ENCODE data around the gene SERAC1.
"Not testable (repeated sequence)": the region's sequence is repeated elsewhere in the genome, so short reads cannot be mapped to it uniquely, and the experiment has no call there.

Gene SERAC1

DNA sequence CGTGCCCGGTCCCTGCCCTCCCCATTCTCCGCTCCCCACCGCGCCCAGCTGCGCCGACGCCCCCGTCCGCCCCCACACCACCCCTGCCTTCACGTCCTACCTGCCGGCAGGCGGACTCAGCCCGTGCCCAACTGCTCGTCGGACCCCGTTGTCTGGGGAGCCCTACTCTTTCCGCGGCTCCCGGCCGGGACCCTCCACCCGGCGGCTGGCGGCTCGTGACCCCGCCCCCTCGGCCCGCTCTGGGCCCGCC, at the start of gene SERAC1:
TSS of gene SERAC1 (minus strand) at position 223 of the 250 bp plus-strand sequence. CDS start 9,899 bp downstream, outside the sequence.
- DNase-seq (ENCODE audit: low read depth in 2 of 2) = no peak

DNA sequence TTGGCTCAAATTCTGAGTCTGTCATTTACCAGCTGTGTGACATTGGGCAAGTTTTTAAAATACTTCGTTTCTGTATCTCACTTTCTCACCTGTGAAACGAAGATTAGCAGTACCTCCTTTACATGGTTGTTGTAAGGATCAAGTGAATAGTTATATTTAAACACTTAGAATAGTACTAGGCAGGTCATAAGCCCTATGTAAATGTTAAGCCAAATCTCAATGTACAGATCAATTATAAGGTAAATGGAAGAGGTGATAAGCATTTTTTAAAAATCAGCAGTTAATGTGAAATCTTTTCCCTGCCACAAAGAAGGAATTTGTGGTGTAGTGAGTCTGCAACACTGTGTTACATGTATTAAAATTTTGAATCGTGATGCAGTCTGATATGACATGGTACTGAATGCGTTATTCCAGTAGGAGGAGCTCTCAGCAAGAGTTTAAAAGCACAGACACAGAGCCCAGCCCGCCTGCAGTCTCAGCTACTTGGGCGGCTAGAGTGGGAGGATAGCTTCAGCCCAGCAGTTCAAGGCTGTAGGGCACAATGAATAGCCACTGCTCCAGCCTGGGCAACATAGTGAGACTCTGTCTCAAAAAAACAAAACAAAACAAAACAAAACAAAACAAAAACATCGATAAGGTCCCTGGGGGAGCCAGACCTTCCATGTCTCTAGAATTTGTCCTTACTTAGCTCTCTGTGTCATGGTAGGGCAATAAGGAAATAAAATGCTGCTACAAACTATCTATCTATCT, 46.0 kb upstream of the SERAC1 start:
- peak in 1 of 2 experiments; percentile 29 for DNase-seq (ENCODE audit: low read depth in 2 of 2)

DNA sequence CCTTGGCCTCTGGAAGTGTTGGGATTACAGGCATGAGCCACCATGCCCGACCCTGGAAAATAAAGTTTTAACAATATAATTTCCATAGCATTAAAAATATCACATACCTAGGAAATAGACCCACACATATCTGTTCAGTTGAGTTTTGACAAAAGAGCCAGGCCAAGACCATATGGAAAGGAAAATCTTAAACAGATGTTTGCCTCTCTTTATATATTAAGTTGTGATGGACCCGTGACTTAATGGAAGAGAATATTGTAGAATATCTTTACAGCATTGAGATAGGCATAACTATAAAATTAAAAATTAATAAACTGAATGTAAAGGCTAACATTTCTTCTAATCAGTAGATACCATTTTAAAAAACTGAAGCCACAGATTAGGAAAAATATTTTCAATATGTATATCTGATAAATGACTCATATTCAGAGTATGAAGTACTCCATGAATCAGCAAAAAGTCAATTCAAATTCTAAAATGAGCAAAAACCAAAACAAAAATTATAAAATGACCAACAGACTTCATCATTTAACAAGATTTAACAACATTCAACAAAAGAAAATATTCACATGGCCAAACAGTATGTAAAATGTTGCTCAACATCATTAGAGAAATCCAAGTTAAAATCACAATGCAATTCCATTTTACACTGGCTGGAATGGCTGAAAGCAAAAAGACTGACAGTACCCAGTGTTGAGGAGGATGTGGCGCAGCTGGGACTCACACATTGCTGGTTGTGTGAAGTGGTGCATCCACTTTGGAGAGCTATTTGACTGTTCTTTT, 43.4 kb upstream of the SERAC1 start:
- DNase-seq (ENCODE audit: low read depth in 2 of 2) = peak in 1 of 2 experiments; percentile 19

DNA sequence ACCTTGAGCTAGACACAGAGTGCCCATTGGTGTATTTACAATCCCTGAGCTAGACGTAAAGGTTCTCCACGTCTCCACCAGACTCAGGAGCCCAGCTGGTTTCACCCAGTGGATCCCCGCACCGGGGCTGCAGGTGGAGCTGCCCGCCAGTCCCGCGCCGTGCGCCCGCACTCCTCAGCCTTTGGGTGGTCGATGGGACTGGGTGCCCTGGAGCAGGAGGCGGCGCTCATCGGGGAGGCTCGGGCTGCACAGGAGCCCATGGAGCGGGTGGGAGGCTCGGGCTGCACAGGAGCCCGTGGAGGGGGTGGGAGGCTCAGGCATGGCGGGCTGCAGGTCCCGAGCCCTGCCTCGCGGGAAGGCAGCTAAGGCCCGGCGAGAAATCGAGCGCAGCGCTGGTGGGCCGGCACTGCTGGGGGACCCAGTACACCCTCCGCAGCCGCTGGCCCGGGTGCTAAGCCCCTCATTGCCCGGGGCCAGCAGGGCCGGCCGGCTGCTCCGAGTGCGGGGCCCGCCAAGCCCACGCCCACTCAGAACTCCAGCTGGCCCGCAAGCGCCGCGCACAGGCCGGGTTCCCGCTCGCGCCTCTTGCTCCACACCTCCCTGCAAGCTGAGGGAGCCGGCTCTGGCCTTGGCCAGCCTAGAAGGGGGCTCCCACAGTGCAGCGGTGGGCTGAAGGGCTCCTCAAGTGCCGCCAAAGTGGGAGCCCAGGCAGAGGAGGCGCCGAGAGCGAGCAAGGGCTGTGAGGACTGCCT, 41.7 kb upstream of the SERAC1 start:
- not testable (repeated sequence) for DNase-seq (ENCODE audit: low read depth in 2 of 2)

DNA sequence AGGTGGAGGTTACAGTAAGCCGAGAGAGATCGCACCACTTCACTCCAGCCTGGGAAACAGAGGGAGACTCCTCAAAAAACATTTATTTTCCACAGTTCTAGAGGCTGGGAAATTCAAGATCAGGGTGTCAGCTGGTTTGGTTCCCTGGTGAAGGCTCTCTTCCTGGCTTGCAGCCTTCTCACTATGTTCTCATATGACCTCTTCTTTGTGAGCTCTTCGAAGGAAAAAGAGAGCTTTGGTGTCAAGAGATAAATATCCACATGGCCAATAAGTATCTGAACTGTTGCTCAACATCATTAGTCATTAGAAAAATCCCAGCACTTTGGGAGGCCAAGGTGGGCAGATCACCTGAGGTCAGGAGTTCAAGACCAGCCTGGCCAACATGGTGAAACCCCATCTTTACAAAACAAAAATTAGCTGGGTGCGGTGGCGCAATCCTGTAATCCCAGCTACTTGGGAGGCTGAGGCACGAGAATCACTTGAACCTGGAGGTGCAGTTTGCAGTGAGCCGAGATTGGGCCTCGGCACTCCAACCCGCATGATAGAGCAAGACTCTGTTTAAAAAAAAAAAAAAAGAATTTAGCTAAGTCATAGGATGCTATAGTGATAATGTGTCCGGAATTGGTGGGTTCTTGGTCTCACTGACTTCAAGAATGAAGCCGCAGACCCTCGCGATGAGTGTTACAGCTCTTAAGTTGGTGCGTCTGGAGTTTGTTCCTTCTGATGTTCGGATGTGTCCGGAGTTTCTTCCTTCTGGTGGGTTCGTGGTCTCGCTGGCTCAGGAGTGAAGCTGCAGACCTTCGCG, 40.4 kb upstream of the SERAC1 start:
- DNase-seq (ENCODE audit: low read depth in 2 of 2) = not testable (repeated sequence)

DNA sequence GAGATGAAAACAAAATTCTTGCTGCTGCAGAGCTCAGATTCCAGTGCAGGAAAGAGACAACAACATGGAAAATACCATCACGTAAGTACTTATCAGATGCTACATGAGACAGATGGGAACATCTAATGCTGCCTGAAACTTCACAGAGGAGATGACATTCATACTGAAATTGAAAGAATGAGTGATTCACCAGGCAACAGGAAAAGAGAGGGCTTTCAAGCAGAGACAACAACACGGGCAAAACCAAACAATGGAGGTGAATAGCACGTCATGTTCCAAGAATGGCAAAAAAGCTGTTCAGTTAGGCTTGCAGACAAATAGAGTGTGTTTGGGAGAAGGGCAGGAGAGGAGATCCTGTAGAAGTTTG, 39.3 kb upstream of the SERAC1 start:
- peak in 1 of 2 experiments; percentile 19 for DNase-seq (ENCODE audit: low read depth in 2 of 2)

DNA sequence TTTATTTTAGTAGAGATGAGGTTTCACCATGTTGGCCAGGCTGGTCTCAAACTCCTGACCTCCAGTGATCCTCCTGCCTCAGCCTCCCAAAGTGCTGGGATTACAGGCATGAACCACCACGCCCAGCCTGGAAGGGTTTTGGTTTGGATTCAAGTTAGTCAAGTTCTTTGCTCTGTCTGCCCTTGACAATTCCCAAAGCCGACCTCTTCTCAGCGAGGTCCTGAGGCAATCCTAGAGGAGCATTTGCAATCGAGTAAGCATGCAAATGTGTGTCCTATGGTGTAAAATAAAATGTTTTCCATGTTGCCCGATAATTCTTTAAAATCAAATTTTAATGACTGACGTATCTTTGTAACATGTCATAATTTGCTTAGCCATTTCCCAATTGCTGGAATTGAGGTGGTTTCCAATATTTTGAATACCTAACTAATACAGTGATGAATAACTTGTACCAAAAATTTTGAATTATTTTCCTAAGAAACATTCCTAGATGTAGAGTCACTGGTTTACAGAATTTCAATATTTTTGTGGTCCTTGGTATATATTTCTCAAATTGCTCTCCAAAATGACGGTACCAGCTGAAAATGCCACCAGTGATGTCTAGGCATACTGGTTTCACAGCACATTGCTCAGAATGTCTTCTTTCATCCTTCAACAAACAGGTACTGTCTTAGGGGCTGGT, 38.8 kb upstream of the SERAC1 start:
- DNase-seq (ENCODE audit: low read depth in 2 of 2) = no peak

DNA sequence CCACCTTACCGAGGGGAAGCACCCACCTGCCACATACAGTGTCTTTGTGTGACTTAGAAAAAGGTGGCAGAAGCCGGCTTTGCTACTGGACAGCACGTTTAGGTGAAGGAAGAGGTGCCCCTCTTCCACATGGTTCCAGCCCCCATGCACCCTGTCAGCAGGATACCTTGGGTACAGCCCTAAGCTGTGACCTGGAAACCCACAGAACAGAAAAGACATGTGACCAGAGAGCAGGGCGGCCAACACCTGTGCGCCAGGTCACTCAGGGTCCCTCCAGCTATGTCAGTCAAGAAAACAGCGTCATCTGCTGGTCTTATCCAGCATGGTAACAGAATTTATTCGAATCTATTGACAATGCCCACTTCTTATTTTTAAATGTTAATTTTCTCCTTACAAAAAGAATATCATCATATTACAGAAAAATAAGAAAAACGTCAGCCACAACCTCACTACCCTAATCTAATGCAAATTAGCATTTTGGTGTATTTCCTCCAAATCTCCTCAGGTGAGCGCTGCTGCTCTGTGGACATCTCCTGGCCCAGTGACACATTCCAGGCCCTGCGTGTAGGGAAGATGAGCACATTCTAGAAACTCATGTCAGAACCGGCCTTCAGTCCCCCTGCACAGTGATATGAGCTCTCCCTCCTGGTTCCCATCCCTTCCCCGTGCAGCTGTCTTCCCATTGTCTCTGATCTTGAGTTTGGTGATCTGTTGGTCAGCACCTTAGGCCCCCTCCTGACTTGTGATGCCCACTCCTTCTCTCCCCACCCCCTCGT, 37.3 kb upstream of the SERAC1 start:
- DNase-seq (ENCODE audit: low read depth in 2 of 2) = no peak

DNA sequence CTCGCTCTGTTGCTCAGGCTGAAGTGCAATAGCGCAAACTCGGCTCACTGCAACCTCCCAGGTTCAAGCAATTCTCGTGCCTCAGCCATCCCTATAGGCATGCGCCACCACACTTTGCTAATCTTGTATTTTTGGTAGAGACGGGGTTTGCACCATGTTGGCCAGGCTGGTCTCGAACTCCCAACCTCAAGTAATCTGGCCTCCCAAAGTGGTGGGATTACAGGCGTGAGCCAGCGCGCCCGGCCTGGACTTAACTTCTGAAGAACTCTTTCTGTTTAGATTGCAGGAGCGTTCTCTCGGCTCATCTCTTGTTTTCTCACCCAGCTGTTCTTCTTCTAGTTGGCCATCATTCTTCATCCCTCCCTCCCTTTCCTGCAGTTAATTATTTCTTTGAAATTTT, 30.4 kb upstream of the SERAC1 start:
- DNase-seq (ENCODE audit: low read depth in 2 of 2) = no peak

DNA sequence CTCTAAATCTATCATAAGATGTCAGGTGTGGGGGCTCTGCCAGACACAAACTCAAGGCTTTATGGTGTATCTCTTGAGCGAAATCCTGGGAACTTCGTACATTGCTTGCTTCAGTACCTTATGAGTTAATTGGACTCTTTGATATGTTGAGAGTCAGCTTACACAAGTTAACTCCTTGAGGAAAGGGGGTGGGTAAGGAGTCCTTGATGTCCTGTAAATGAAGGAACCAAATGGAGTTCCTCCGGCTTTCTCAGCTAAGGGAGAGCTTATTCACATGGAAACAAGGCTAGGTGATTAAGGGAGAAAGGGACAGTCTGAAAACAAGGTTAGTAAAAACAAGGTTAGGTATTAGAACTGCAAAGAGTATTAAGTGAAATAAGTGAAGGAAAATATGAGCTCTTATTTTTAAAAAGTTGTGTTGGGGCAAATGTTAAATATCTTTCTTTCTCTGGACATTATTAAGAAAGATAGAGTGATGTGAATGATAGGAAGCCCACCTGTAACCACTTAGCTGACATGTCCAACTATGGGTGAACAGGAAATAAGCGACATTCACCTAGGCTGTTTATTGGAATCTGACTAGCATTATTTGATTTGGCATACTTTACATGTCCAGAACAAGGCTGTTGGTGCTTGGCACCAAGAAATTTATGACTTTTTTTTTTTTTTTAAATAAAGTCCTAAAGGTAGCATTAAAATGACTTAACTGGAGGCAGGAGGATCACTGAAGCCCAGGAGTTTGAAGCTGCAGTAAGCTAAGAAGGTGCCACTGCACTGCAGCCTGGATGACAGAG, 26.6 kb upstream of the SERAC1 start:
- DNase-seq (ENCODE audit: low read depth in 2 of 2) = no peak

DNA sequence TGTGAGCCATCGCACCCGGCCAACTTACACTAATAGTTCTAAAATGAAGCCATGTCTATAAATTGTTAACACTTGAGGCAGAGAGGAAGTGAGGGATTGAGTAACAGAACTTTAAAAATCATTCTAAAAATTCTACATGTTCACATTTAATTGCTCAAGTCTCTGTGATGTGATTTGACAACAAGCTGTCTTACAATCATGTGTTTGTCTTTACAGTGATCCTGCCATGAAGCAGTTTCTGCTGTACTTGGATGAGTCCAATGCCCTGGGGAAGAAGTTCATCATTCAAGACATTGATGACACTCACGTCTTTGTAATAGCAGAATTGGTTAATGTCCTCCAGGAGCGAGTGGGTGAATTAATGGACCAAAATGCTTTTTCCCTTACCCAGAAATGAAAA, 23.7 kb upstream of the SERAC1 start:
- DNase-seq (ENCODE audit: low read depth in 2 of 2) = no peak

DNA sequence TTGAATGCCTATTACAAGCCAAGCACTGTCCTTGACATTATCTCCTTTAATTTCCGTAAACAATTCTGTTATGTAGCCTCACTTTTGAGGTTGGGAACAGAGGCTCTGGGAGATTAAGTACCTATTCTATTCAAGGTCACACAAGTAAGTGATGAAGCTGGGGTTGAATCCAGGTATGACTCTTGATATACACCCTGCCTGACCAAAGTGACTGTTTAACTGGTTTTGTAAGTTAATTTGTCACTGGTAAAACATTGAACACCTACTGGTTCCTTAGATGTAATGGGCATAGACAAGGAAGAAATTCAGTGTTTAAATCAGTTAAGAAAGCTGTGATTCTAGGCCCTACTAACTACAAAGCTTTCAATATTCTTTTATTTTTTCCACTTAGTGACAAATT, 23.0 kb upstream of the SERAC1 start:
- DNase-seq (ENCODE audit: low read depth in 2 of 2) = no peak

DNA sequence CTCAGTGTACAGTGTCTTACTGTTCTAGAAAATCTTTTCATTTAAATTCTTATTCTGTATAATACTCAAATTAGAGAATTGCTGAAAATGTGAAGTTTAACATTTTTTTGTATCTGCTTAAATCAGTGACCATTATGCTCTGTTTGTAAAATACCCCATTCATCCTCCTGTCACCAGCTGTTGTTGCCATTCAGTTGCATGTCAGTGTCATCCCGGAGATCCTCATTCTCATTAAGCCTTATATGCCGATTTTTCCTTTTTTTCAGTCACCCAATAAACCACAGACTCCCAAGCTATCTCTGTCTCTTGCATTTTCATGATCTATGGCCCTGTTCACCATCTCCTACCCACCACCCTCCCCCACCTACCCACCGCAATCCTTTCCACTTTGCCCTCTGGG, 20.5 kb upstream of the SERAC1 start:
- DNase-seq (ENCODE audit: low read depth in 2 of 2) = no peak

DNA sequence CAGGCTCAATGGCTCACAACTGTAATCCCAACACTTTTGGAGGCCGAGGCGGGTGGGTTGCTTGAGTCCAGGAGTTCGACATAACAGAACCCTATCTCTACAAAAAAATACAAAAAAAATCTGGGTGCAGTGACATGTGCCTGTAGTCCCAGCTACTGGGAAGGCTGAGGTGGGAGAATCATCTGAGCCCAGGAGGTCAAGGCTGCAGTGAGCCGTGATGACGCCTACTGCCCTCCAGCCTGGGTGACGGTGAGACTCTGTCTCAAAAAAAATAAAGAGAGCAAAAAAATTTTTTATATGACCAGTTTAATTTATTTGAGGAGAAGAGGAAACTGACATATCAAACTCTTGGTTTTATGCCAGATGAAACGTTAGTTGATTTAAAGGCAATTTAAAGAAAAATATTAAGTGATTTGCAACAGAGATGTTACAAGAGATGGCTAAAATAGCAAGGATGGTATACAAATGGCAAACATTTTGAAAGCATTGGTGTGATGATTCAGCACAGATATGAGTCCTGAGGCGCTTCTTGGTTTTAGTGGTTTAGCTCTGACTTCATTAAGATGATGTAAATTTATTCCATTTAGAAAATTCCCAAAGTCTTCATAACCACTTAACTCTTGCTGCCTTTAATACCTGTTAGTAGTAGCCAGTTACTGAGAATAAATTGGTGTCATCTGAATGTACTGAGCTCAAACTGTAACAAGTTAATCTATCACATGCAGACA, 17.8 kb upstream of the SERAC1 start:
- DNase-seq (ENCODE audit: low read depth in 2 of 2) = no peak

DNA sequence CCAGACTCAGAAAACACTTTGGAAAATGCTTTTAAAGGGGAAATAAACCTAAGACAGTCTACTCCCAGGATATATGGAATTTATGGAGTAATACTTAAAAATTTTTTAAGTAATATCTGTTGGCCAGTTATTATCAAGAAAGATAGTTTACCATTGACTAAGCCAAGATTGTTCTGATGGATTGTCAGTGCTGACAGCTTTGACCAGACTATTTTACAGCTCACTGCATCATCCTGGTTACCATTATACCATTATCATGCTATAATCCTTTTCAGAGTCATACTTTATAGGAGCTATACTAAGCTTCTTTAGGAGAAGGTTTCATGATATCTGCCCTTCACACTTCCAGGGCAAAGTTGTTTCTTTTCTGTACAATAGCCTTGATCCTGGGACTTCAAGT, 16.5 kb upstream of the SERAC1 start:
- no peak for DNase-seq (ENCODE audit: low read depth in 2 of 2)

DNA sequence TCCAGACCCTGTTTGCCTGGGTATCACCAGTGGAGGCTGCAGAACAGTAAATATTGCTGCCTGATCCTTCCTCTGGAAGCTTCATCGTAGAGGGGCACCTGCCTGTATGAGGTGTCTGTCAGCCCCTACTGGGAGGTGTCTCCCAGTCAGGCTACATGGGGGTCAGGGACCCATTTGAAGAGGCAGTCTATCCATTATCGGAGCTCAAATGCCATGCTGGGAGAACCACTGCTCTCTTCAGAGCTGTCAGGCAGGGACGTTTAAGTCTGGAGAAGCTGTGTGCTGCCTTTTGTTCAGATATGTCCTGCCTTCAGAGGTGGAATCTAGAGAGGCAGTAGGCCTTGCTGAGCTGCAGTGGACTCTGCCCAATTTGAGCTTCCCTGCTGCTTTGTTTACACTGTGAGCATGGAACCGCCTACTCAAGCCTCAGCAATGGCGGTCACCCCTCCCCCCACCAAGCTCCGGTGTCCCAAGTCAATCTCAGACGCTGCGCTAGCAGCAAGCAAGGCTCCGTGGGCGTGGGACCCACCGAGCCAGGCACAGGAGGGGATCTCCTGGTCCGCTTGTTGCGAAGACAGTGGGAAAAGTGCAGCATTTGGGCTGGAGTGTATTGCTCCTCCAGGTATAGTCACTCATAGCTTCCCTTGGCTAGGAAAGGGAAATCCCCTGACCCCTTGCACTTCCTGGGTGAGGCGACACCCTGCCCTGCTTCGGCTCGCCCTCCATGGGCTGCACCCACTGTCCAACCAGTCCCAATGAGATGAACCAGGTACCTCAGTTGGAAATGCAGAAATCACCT, 15.3 kb upstream of the SERAC1 start:
- DNase-seq (ENCODE audit: low read depth in 2 of 2) = not testable (repeated sequence)

DNA sequence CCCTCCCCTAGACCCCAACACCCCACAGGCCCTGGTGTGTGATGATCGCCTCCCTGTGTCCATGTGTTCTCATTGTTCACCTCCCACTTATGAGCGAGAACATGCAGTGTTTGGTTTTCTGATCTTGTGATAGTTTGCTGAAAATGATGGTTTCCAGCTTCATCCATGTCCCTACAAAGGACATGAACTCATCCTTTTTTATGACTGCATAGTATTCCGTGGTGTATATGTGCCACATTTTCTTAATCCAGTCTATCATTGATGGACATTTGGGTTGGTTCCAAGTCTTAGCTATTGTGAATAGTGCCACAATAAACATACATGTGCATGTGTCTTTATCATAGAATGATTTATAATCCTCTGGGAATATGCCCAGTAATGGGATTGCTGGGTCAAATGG, 9.7 kb upstream of the SERAC1 start:
- not testable (repeated sequence) for DNase-seq (ENCODE audit: low read depth in 2 of 2)

DNA sequence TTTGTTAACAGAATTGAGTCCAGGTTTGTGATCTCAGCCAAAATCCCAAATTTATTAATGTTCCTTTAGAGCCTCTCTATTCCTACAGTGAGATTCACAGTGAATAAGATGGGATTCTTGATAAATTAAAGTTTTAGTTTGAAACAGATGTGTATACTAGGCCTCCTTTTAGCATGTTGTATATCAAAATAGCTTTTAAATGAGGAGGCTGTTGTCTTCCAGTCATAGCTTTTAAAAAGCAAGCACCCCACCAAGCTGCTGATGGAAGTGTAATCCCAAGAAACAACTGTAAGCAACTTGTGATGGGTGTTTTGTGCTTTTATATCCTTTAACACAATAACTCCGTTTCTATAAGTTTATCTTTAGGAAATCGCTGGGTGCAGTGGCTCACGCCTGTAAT, 7.0 kb upstream of the SERAC1 start:
- no peak for DNase-seq (ENCODE audit: low read depth in 2 of 2)
